Measurements from ENCODE around the gene KISS1R. TPM values are rescaled to one million over a fixed set of nuclear protein-coding genes. Genes with fewer than 3 reads are reported as not detected.

KISS1R gene
- total and polyA plus RNA-seq, 8 donors = 0.11 to 0.23 (median 0.15) TPM; not detected in 5

GRCh38 chr19:941292-942132 lies 24.4 kb downstream of the KISS1R start:
- Histone ChIP-seq H3K4me3 (peak overlapping the region; percentile 14 to 42), H3K27ac (peak overlapping the region in 1 of 2 donors; percentile 79)
- intact Hi-C loops (cut with DNase I) = no loop called here

GRCh38 chr19:942133-942645 lies 25.1 kb downstream of the KISS1R start:
- no peak for TF ChIP-seq CTCF (IDR thresholded peaks at IDR 0.05)
- ATAC-seq (no peak), DNase-seq (no peak)
- Histone ChIP-seq H3K27me3 (no peaks in the 10 kb centered on the region), H3K9me3 (no peaks in the 10 kb centered on the region), H3K27ac (no peak overlapping the region), H3K4me3 (no peak overlapping the region), H3K4me1 (peaks cover 14 to 49% of the 10 kb centered on the region in 2 donors), H3K36me3 (peaks cover 0 to 10% of the 10 kb centered on the region in 2 donors)
- intact Hi-C loops (cut with DNase I) = no loop called here

More at GRCh38 chr19:941292-942132, 24.4 kb downstream of the KISS1R start:
- TF ChIP-seq CTCF (IDR thresholded peaks at IDR 0.05) = no peak
- no peaks in the 10 kb centered on the region for H3K9me3 ChIP-seq
- H3K36me3 ChIP-seq = peaks cover 0 to 10% of the 10 kb centered on the region in 2 donors
- no peaks in the 10 kb centered on the region for H3K27me3 ChIP-seq
- H3K4me1 ChIP-seq = peaks cover 14 to 52% of the 10 kb centered on the region in 2 donors
- ATAC-seq (no peak), DNase-seq (no peak)

GRCh38 chr19:943551-944170 lies 26.5 kb downstream of the KISS1R start:
- no peak for TF ChIP-seq CTCF (IDR thresholded peaks at IDR 0.05)
- Histone ChIP-seq H3K4me3 (no peak overlapping the region), H3K4me1 (peaks cover 14 to 53% of the 10 kb centered on the region in 2 donors), H3K36me3 (peaks cover 0 to 13% of the 10 kb centered on the region in 2 donors), H3K27me3 (no peaks in the 10 kb centered on the region), H3K9me3 (no peaks in the 10 kb centered on the region), H3K27ac (no peak overlapping the region)
- intact Hi-C loops (cut with DNase I) = no loop called here
- ATAC-seq (no peak), DNase-seq (no peak)

GRCh38 chr19:944171-944567 lies 27.0 kb downstream of the KISS1R start:
- no peak for ATAC-seq
- Histone ChIP-seq H3K36me3 (peaks cover 0 to 13% of the 10 kb centered on the region in 2 donors), H3K9me3 (no peaks in the 10 kb centered on the region), H3K27me3 (no peaks in the 10 kb centered on the region), H3K4me3 (no peak overlapping the region), H3K4me1 (peaks cover 14 to 51% of the 10 kb centered on the region in 2 donors), H3K27ac (no peak overlapping the region)
- DNase-seq = no peak
- no peak for TF ChIP-seq CTCF (IDR thresholded peaks at IDR 0.05)
- intact Hi-C loops (cut with DNase I) = no loop called here

- peak in 1 of 4 donors; percentile 66 for DNase-seq
Measured at GRCh38 chr19:944663-945241, 27.6 kb downstream of the KISS1R start.

More at GRCh38 chr19:944663-945241, 27.6 kb downstream of the KISS1R start:
- no peak overlapping the region for H3K4me3 ChIP-seq
- no peak for TF ChIP-seq CTCF (IDR thresholded peaks at IDR 0.05)
- no peak overlapping the region for H3K27ac ChIP-seq
- intact Hi-C loops (cut with DNase I) = no loop called here
- ATAC-seq = no peak
- no peaks in the 10 kb centered on the region for H3K27me3 ChIP-seq
- H3K9me3 ChIP-seq = no peaks in the 10 kb centered on the region
- H3K4me1 ChIP-seq = peaks cover 14 to 45% of the 10 kb centered on the region in 2 donors
- peaks cover 0 to 13% of the 10 kb centered on the region in 2 donors for H3K36me3 ChIP-seq

All from left lung (tissue), 10 donors.